Memory B cell (primary cell): ENCODE data around the gene RHBDF1.
A peak's percentile ranks its signal among the peaks of the same experiment; 100 is the strongest.
"Not testable (repeated sequence)": the region's sequence is repeated elsewhere in the genome, so short reads cannot be mapped to it uniquely, and the experiment has no call there.

ENCODE experiments used
- ATAC-seq: fragments of 150-1000 bp; cut with Tn5 transposase; 2 replicates; pipeline ENCODE4 v1.10.0; 2021; ENCODE audit warnings: low read depth, mild to moderate bottlenecking, moderate library complexity
- DNase-seq, 2 donors: peaks; one replicate each; pipeline ENCODE4 v3.0.0; 2022; ENCODE audit warnings: low spot score in 2 of 2
- H3K27ac Mint-ChIP-seq: one replicate; pipeline ENCODE4 v1.8.0; 2022; ENCODE audit warnings: mild to moderate bottlenecking, moderate library complexity, mixed read lengths
- H3K27me3 Mint-ChIP-seq: one replicate; pipeline ENCODE4 v1.8.0; 2022; ENCODE audit warnings: mixed read lengths
- H3K36me3 Mint-ChIP-seq: one replicate; pipeline ENCODE4 v1.8.0; 2022; ENCODE audit warnings: mild to moderate bottlenecking, mixed read lengths
- H3K4me1 Mint-ChIP-seq: one replicate; pipeline ENCODE4 v1.8.0; 2022; ENCODE audit warnings: mixed read lengths
- H3K4me3 Mint-ChIP-seq: one replicate; pipeline ENCODE4 v1.8.0; 2022; ENCODE audit warnings: mild to moderate bottlenecking, moderate library complexity, mixed read lengths
- H3K9me3 Mint-ChIP-seq: one replicate; pipeline ENCODE4 v1.8.0; 2022; ENCODE audit warnings: mixed read lengths

Gene RHBDF1

GRCh38 chr16:50769-51591, 21.5 kb downstream of the RHBDF1 start:
- no peak for ATAC-seq

GRCh38 chr16:47234-47633, 25.2 kb downstream of the RHBDF1 start:
- no peak for DNase-seq
- Mint-ChIP-seq H3K27me3 (no peaks in the 10 kb centered on the region), H3K27ac (no peak overlapping the region), H3K36me3 (peaks cover 35% of the 10 kb centered on the region), H3K9me3 (no peaks in the 10 kb centered on the region), H3K4me1 (peaks cover 22% of the 10 kb centered on the region), H3K4me3 (no peak overlapping the region)
- ATAC-seq, result no peak

More at GRCh38 chr16:50769-51591, 21.5 kb downstream of the RHBDF1 start:
- Mint-ChIP-seq H3K27ac (no peak overlapping the region), H3K9me3 (no peaks in the 10 kb centered on the region), H3K4me3 (peak overlapping the region; percentile 69), H3K27me3 (no peaks in the 10 kb centered on the region), H3K4me1 (peaks cover 16% of the 10 kb centered on the region), H3K36me3 (peaks cover 10% of the 10 kb centered on the region)
- no peak for DNase-seq

- not testable (repeated sequence) for H3K4me3 Mint-ChIP-seq, H3K27me3 Mint-ChIP-seq, H3K27ac Mint-ChIP-seq, DNase-seq, ATAC-seq, H3K9me3 Mint-ChIP-seq
- H3K4me1 Mint-ChIP-seq, result peaks cover 27% of the 10 kb centered on the region
- peaks cover 40% of the 10 kb centered on the region for H3K36me3 Mint-ChIP-seq
Observed at GRCh38 chr16:46510-46909, 25.9 kb downstream of the RHBDF1 start.

DNA sequence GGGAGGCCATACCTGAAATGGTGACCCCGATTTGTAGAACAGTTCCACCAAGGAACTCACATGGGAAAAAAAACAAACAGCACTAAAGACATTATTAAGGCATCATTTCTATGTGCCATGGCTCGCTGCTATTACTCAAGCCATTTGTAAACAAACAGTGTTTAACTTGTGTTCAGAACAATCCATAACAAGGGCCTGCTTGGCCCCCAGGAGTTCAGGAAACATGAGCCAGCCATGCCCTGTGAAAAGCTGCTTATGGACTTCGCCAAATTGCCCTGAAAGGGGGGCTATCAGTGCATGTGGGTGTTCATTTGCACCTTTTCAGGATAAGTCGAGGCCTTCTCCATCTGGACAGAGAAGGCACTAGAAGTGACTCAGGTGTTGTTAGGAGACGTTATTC, 27.0 kb downstream of the RHBDF1 start:
- Mint-ChIP-seq H3K4me1 (peaks cover 25% of the 10 kb centered on the region), H3K27me3 (no peaks in the 10 kb centered on the region), H3K27ac (no peak overlapping the region), H3K9me3 (no peaks in the 10 kb centered on the region), H3K4me3 (no peak overlapping the region), H3K36me3 (peaks cover 38% of the 10 kb centered on the region)
- ATAC-seq, result no peak
- DNase-seq, result no peak

GRCh38 chr16:44655-45054, 27.8 kb downstream of the RHBDF1 start:
- no peak for DNase-seq
- H3K27me3 Mint-ChIP-seq, result no peaks in the 10 kb centered on the region
- peaks cover 35% of the 10 kb centered on the region for H3K36me3 Mint-ChIP-seq
- no peaks in the 10 kb centered on the region for H3K9me3 Mint-ChIP-seq
- peaks cover 26% of the 10 kb centered on the region for H3K4me1 Mint-ChIP-seq
- ATAC-seq, result no peak
- H3K4me3 Mint-ChIP-seq, result no peak overlapping the region
- no peak overlapping the region for H3K27ac Mint-ChIP-seq

- DNase-seq (no peak), ATAC-seq (no peak)
- H3K4me1 Mint-ChIP-seq, result peaks cover 40% of the 10 kb centered on the region
- H3K27me3 Mint-ChIP-seq, result no peaks in the 10 kb centered on the region
- H3K4me3 Mint-ChIP-seq, result no peak overlapping the region
- peak overlapping the region; percentile 56 for H3K27ac Mint-ChIP-seq
- no peaks in the 10 kb centered on the region for H3K9me3 Mint-ChIP-seq
- peaks cover 35% of the 10 kb centered on the region for H3K36me3 Mint-ChIP-seq
Observed at GRCh38 chr16:43294-43693, 29.1 kb downstream of the RHBDF1 start.

DNA sequence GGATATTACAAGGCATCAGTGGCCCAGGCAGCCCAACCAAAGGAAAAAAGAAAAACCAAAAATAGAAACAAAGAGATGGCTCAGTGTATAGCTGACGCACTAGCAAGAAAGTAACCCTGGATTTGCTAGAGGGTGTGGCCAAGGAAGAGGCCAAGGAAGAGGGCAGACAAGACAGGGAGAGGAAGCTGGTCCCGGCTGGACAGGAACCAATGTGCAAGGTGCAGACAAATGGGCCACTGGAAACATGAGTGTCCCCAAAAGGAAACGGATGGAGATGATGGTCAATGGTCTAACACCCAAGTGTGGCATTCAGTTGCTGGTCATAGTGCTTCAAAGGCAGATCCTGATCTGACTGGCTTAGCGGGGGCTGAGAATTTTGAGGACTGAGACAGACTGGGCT, 29.7 kb downstream of the RHBDF1 start:
- peak overlapping the region; percentile 56 for H3K27ac Mint-ChIP-seq

DNA sequence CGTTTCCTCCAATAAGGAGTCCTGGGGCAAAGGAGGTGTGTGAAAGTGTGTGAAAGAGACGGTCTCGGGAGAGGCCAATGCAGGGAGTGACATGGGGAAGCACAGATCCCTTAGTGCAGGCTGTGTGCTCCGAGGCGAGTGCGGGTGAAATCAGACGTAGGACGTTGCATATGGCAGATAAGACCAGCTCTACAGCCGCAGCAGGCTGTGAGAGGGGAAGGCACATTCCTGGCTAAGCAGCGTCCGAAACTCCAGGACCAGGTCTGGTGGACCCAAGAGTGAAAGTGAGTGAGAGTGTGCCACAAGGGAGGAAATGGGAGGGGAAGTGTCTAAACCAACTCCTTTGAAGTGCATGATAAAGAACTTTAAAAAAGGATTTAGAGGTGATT, 30.4 kb downstream of the RHBDF1 start:
- Mint-ChIP-seq H3K27me3 (no peaks in the 10 kb centered on the region), H3K36me3 (peaks cover 32% of the 10 kb centered on the region)

More for the DNA sequence above, 29.7 kb downstream of the RHBDF1 start:
- no peak for ATAC-seq
- Mint-ChIP-seq H3K36me3 (peaks cover 35% of the 10 kb centered on the region), H3K9me3 (no peaks in the 10 kb centered on the region), H3K4me3 (no peak overlapping the region), H3K27me3 (no peaks in the 10 kb centered on the region), H3K4me1 (peaks cover 45% of the 10 kb centered on the region)
- DNase-seq, result no peak

DNA sequence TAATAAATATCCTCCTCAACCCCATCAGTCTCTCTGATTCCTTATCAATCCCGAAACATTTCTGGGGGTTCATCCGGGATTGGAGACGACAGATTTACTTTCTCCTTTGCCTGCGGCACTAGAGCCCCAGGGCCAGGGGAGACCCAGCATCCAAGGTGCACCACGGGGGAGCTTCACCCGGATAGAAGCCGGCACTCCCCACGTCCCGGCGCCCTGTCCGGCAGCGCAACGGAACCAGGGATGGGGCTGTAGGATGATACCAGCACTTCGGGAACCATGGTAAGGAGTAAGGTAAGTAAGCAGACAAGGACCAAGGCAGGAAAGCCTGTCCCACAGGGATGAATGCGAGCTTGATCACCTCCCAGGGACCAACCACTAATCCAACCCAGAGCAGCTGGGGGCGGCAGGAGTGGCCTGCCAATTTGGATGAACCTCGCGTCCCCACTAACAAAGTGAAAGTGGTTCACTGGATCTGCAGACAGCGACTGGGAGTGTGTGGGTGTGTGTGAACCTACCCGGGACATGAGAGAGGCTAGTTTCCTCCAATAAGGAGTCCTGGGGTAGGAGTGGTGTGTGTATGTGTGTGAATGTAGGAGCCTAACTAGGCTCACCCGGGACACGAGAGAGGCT, 30.9 kb downstream of the RHBDF1 start:
- peaks cover 31% of the 10 kb centered on the region for H3K36me3 Mint-ChIP-seq
- H3K27me3 Mint-ChIP-seq, result no peaks in the 10 kb centered on the region
- no peak for DNase-seq
- H3K4me3 Mint-ChIP-seq, result peak overlapping the region; percentile 12
- peaks cover 47% of the 10 kb centered on the region for H3K4me1 Mint-ChIP-seq
- no peaks in the 10 kb centered on the region for H3K9me3 Mint-ChIP-seq
- peak overlapping the region; percentile 56 for H3K27ac Mint-ChIP-seq
- ATAC-seq, result no peak

More for the DNA sequence above, 30.4 kb downstream of the RHBDF1 start:
- Mint-ChIP-seq H3K9me3 (no peaks in the 10 kb centered on the region), H3K4me3 (peak overlapping the region; percentile 12), H3K27ac (peak overlapping the region; percentile 56), H3K4me1 (peaks cover 45% of the 10 kb centered on the region)
- DNase-seq (no peak), ATAC-seq (no peak)

DNA sequence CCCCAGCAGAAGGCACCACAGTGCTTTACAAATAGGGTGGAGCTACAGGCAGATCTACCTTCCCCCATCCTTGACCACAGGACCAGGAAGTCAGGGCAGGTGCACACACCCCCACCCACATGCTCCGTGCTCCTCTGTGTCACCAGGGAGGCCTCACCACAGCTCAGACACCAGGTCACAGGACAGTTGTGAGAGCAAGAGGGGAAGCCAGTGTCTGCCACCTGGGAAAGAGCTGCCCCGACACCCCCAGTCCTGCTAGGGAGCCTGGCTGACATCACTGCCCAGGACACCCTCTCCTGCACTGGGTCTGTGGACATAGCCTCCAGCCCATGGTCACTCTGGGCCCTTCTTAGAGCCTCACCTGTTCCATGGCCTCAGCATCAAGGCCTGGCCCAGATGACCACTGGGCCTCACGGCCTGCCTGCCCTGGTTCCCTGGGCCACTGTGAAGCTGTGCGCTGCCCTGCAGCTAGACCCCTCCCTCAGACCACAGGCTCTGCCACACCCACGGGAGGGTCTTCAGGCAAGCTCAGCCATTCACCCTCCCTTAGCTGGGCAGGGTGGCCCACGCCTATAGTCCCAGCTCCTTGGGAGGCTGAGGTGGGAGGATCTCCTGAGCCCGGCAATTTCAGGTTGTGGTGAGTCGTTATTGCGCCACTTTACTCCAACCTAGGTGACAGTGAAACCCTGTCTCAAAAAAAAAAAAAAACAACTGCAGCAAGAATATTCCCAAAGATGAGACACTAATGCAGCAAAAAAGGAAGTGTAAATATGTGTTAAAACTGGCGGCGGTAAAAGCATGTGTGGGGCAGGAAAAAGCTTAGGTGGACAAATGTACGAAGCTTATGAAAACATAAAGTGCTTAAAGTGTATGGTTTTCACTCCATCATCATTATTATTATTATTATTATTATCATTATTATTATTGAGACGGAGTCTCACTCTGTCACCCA, 33.2 kb downstream of the RHBDF1 start:
- DNase-seq, result peak; percentile 66 to 80

DNA sequence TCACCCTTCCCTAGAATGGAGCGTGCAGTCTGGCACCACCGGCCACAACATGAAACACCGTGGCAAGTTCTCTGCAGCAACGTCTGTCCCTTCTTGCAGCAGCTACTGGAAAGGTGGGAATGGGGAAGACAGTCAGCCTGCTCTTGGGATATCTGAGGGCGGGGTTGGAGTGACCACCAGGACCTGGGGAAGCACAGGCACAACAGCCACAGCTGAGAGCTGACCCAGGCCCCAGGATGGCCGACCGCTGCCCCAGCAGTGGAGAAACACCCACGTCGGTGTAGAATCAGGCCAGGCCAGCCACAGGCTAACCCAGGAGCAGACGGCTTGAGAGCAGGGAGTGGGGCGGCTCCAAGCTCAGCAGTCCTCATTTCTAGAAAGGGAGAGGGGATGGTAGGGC, 34.2 kb downstream of the RHBDF1 start:
- not testable (repeated sequence) for ATAC-seq, H3K27me3 Mint-ChIP-seq, H3K9me3 Mint-ChIP-seq, DNase-seq
- peaks cover 68% of the 10 kb centered on the region for H3K4me1 Mint-ChIP-seq
- peak overlapping the region; percentile 69 for H3K4me3 Mint-ChIP-seq
- peak overlapping the region; percentile 95 for H3K27ac Mint-ChIP-seq
- peaks cover 15% of the 10 kb centered on the region for H3K36me3 Mint-ChIP-seq

More for the DNA sequence above, 33.2 kb downstream of the RHBDF1 start:
- Mint-ChIP-seq H3K27ac (peak overlapping the region; percentile 95), H3K36me3 (peaks cover 19% of the 10 kb centered on the region), H3K27me3 (no peaks in the 10 kb centered on the region), H3K4me1 (peaks cover 64% of the 10 kb centered on the region), H3K9me3 (no peaks in the 10 kb centered on the region), H3K4me3 (peak overlapping the region; percentile 69)
- ATAC-seq, result peak; percentile 92

GRCh38 chr16:37511-37910, 34.9 kb downstream of the RHBDF1 start:
- peaks cover 10% of the 10 kb centered on the region for H3K36me3 Mint-ChIP-seq
- DNase-seq (no peak), ATAC-seq (peak; percentile 14)
- H3K27ac Mint-ChIP-seq, result peak overlapping the region; percentile 95
- H3K4me1 Mint-ChIP-seq, result peaks cover 64% of the 10 kb centered on the region
- H3K9me3 Mint-ChIP-seq, result no peaks in the 10 kb centered on the region
- peak overlapping the region; percentile 62 for H3K4me3 Mint-ChIP-seq
- no peaks in the 10 kb centered on the region for H3K27me3 Mint-ChIP-seq

- peak in 1 of 2 donors; percentile 11 for DNase-seq
- H3K4me3 Mint-ChIP-seq, result peak overlapping the region; percentile 88
- H3K9me3 Mint-ChIP-seq, result no peaks in the 10 kb centered on the region
- no peak for ATAC-seq
- peaks cover 58% of the 10 kb centered on the region for H3K4me1 Mint-ChIP-seq
- H3K27me3 Mint-ChIP-seq, result no peaks in the 10 kb centered on the region
- peak overlapping the region; percentile 95 for H3K27ac Mint-ChIP-seq
- H3K36me3 Mint-ChIP-seq, result peaks cover 2% of the 10 kb centered on the region
Observed at GRCh38 chr16:36336-36984, 36.0 kb downstream of the RHBDF1 start.
